ENCODE measurements around the gene YES1. TPM values are rescaled to one million over a fixed set of nuclear protein-coding genes. Genes with fewer than 3 reads are reported as not detected.

The YES1 gene
- total and polyA plus RNA-seq, 2 of the 8 experiments (the other 6 are each of a cell fraction or from before 2014, with no cell fraction given), result 14.8 to 94.3 TPM

- no peak for TF ChIP-seq CHD7 (IDR thresholded peaks at IDR 0.05; ENCODE audit: insufficient replicate concordance, low read length)
- no peak for TF ChIP-seq NANOG (IDR thresholded peaks at IDR 0.05; ENCODE audit: insufficient read depth, low read depth, low read length, poor library complexity, severe bottlenecking)
- TF ChIP-seq CEBPB (IDR thresholded peaks at IDR 0.05; ENCODE audit: low read depth, low read length), result no peak
- TF ChIP-seq ATF2 (IDR thresholded peaks at IDR 0.05; ENCODE audit: low read length), result no peak
- no peak for TF ChIP-seq KDM4A (IDR thresholded peaks at IDR 0.05; ENCODE audit: low read depth, low read length, severe bottlenecking)
These were observed 123.7 kb downstream of the YES1 start (continued) for GRCh38 chr18:688323-688722.
